Neural crest cell (in vitro differentiated cells): ENCODE results near the gene MAPK12. TPM values are rescaled to one million over a fixed set of nuclear protein-coding genes. Genes with fewer than 3 reads are reported as not detected.
A peak's percentile ranks its signal among the peaks of the same experiment; 100 is the strongest.

ENCODE experiments used
- DNase-seq: peaks from one replicate; pipeline ENCODE4 v3.0.0; 2021; ENCODE audit warnings: low read depth, mixed read lengths, low spot score
- H3K27ac Mint-ChIP-seq: one replicate; pipeline ENCODE4 v1.8.0; 2021; ENCODE audit warnings: mild to moderate bottlenecking, mixed read lengths; ENCODE audit not compliant: unreplicated experiment
- H3K27me3 Mint-ChIP-seq: 2 replicates; pipeline ENCODE4 v1.8.0; 2021; ENCODE audit warnings: low read depth, mild to moderate bottlenecking, mixed read lengths
- H3K36me3 Mint-ChIP-seq: 2 replicates; pipeline ENCODE4 v1.8.0; 2021; ENCODE audit warnings: low read depth, mild to moderate bottlenecking, mixed read lengths
- H3K4me1 Mint-ChIP-seq: 2 replicates; pipeline ENCODE4 v1.8.0; 2021; ENCODE audit warnings: mixed read lengths
- H3K4me3 Mint-ChIP-seq: one replicate; pipeline ENCODE4 v1.8.0; 2021; ENCODE audit warnings: mild to moderate bottlenecking, mixed read lengths
- H3K9me3 Mint-ChIP-seq: 2 replicates; pipeline ENCODE4 v1.8.0; 2021; ENCODE audit warnings: mixed read lengths
- CTCF ChIP-seq: fragments of 200-600 bp; sonication (generic); conservative IDR thresholded peaks from 2 replicates; pipeline ENCODE4 v1.5.0; 2021; ENCODE audit warnings: antibody characterized with exemption, mild to moderate bottlenecking
- total RNA-seq: library from RNA; stranded (reverse); gene quantifications from 2 replicates; pipeline ENCODE4 v1.2.1, GENCODE V29; 2021

Gene MAPK12
- total RNA-seq, 1 donor from 2014 or later, result 46.5 TPM

GRCh38 chr22:50278461-50278860, 17.0 kb upstream of the MAPK12 start:
- Mint-ChIP-seq H3K9me3 (no peaks in the 10 kb centered on the region), H3K36me3 (peaks cover 8% of the 10 kb centered on the region), H3K27ac (no peak overlapping the region), H3K4me1 (peaks cover 8% of the 10 kb centered on the region), H3K4me3 (no peak overlapping the region), H3K27me3 (peaks cover 5% of the 10 kb centered on the region)
- no peak for TF ChIP-seq CTCF
- no peak for DNase-seq

- Mint-ChIP-seq H3K4me1 (peaks cover 8% of the 10 kb centered on the region), H3K36me3 (peaks cover 8% of the 10 kb centered on the region), H3K27me3 (peaks cover 6% of the 10 kb centered on the region), H3K9me3 (no peaks in the 10 kb centered on the region), H3K27ac (no peak overlapping the region), H3K4me3 (no peak overlapping the region)
- DNase-seq, result no peak
- no peak for TF ChIP-seq CTCF
These were observed 16.3 kb upstream of the MAPK12 start for GRCh38 chr22:50277761-50278160.

GRCh38 chr22:50276143-50276542, 14.7 kb upstream of the MAPK12 start:
- H3K4me1 Mint-ChIP-seq, result peaks cover 8% of the 10 kb centered on the region
- peak; percentile 44 for TF ChIP-seq CTCF
- no peaks in the 10 kb centered on the region for H3K9me3 Mint-ChIP-seq
- no peak for DNase-seq
- no peak overlapping the region for H3K27ac Mint-ChIP-seq
- H3K27me3 Mint-ChIP-seq, result peaks cover 12% of the 10 kb centered on the region
- H3K36me3 Mint-ChIP-seq, result peaks cover 8% of the 10 kb centered on the region
- H3K4me3 Mint-ChIP-seq, result no peak overlapping the region

GRCh38 chr22:50275181-50276055, 13.9 kb upstream of the MAPK12 start:
- Mint-ChIP-seq H3K4me3 (no peak overlapping the region), H3K27me3 (peaks cover 18% of the 10 kb centered on the region), H3K27ac (no peak overlapping the region), H3K36me3 (peaks cover 8% of the 10 kb centered on the region), H3K4me1 (peaks cover 11% of the 10 kb centered on the region), H3K9me3 (no peaks in the 10 kb centered on the region)
- no peak for TF ChIP-seq CTCF
- DNase-seq, result no peak

- TF ChIP-seq CTCF, result no peak
- DNase-seq, result no peak
- Mint-ChIP-seq H3K4me3 (no peak overlapping the region), H3K36me3 (peaks cover 8% of the 10 kb centered on the region), H3K4me1 (peaks cover 11% of the 10 kb centered on the region), H3K27ac (no peak overlapping the region), H3K9me3 (no peaks in the 10 kb centered on the region), H3K27me3 (peaks cover 18% of the 10 kb centered on the region)
These were observed 13.3 kb upstream of the MAPK12 start for GRCh38 chr22:50274771-50275170.
